GM18951 (cell line): ENCODE data around the gene MDM2.
"Not testable (repeated sequence)": the region's sequence is repeated elsewhere in the genome, so short reads cannot be mapped to it uniquely, and the experiment has no call there.

Experiments used
- POLR2A ChIP-seq: IDR thresholded peaks from 4 replicates; pipeline ENCODE4 v1.6.1; 2011; ENCODE audit warnings: mild to moderate bottlenecking; ENCODE audit not compliant: insufficient read length, insufficient read depth; ENCODE audit errors: extremely low read depth
- in situ Hi-C: fragments of 300-500 bp; cut with MboI; formaldehyde crosslinking; loops from one replicate; pipeline ENCODE4 v1.12.0; 2022; ENCODE audit warnings: low sequenced_read_pairs, mixed read lengths, inconsistent platforms; ENCODE audit not compliant: unreplicated experiment

MDM2 gene

GRCh38 chr12:68833508-68833907 is 25.5 kb downstream of the MDM2 start:
- no peak for TF ChIP-seq POLR2A
- in situ Hi-C loops, result no loop called here

DNA sequence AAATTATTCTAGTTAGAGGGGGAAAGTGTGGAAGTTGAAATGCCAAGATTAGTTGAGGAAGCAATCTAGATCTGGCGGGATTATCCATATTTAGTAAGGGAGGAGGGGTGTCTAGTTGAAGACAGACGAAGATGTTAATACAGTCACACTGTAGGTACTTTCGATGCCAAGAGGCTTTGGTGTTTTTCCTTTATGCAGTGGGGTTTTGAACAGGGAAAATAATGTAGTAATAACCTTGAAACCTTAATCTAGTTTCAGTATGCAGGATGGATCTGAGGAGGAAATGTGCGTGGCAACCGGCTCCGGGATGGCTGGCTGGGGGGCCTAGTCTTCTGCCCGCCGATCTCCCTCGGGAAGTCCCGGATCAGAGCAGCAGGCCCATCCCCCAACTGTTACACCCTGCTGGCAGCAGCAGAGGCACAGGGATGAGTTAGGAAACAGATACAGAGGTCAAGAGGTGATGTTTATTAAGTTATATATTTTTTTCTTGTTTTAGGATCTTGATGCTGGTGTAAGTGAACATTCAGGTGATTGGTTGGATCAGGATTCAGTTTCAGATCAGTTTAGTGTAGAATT is 27.4 kb downstream of the MDM2 start:
- TF ChIP-seq POLR2A, result peak; percentile 45
- in situ Hi-C loops, result no loop called here

DNA sequence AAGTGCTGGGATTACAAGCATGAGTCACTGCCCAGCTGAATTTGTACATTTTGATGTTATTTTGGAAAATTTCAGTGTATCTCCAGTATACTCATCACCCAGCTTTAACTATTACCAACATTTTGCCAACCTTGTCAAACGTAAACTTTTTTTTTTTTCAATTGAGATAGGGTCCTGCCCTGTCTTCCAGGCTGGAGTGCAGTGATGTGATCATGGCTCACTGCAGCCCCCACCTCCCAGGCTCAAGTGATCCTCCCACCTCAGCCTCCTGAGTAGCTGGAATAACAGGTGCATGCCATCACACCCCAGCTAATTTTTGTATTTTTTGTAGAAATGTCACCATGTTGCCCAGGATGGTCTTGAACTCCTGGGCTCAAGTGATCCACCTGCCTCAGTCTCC is 29.2 kb downstream of the MDM2 start:
- in situ Hi-C loops, result no loop called here
- TF ChIP-seq POLR2A, result no peak

DNA sequence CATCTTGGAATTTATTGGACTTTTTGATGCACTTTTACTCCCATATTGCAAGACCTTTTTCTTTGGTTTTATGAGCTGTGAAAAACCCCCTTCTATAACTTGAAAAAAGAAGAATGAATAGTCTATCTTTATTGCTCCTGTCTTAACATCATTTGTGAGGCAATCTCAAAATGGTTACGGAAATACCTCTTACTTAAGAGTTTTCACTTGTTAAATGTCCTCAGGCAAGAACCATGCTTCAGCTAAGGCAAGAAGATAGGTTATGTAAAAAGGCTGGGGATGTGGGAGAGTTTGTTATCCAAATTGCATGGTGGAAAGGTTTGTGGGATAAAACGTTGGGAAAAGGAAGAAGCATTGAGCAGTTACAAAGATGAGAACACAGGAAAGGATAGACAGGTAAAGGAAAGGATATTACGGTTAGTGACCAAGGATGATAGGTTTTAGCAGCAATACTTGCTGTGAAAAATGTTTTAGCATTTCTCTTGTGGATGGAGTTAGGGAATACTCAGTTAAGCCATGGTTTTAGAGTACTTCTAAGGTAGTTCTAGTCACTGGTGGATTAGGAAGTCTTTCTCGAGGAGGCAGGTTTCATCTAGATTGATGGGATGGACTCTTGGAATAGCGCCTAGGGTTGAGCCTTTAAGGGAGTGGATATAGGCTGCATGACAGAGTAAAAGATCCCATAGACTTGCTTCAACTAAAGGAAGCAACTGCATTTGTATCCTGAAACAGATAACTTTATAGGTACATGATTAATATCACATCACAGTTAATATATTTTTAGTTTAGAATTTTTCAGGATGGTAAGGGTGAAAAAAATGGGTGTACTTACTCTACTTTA is 30.3 kb downstream of the MDM2 start:
- no peak for TF ChIP-seq POLR2A
- in situ Hi-C loops, result no loop called here

- TF ChIP-seq POLR2A, result no peak
- in situ Hi-C loops, result no loop called here
These were observed 31.5 kb downstream of the MDM2 start for GRCh38 chr12:68839183-68840147.

DNA sequence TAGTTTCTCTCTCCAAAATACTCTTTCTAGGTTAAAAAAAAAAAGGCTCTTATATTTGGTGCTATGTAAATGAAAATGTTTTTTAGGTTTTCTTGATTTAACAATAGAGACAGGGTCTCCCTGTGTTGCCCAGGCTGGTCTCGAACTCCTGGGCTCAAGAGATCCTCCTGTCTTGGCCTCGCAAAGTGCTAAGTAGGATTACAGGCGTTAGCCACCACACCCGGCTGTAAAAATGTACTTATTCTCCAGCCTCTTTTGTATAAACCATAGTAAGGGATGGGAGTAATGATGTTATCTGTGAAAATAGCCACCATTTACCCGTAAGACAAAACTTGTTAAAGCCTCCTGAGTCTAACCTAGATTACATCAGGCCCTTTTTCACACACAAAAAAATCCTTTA is 33.2 kb downstream of the MDM2 start:
- in situ Hi-C loops, result not testable (repeated sequence)

- no peak for TF ChIP-seq POLR2A
- in situ Hi-C loops, result no loop called here
These were observed 33.7 kb downstream of the MDM2 start for GRCh38 chr12:68841717-68842116.

DNA sequence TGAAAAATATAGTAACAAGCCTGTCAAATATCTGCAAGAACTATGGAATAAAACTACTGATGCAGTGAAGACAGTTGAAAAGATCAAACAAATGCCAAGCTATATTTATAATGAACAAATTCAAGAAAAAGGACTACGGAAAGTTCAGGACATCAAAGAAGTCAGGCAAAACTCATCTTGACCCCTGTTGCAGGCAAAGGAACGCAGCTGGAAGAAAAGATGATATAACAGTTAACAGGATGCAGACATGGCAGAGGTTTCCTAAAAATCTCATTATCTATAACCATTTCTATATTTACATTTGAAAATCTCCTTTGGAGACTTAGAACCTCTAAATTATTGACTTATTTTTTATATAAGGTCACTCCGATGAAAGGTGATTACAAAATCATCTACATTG is 34.1 kb downstream of the MDM2 start:
- TF ChIP-seq POLR2A, result no peak
- in situ Hi-C loops, result no loop called here

- in situ Hi-C loops, result no loop called here
- TF ChIP-seq POLR2A, result no peak
These were observed 35.0 kb downstream of the MDM2 start for GRCh38 chr12:68842784-68843567.

- in situ Hi-C loops, result no loop called here
- TF ChIP-seq POLR2A, result peak; percentile 43
These were observed 36.4 kb downstream of the MDM2 start for GRCh38 chr12:68844318-68844745.

- peak; percentile 39 for TF ChIP-seq POLR2A
- in situ Hi-C loops, result no loop called here
These were observed 37.1 kb downstream of the MDM2 start for GRCh38 chr12:68844788-68845695.

- in situ Hi-C loops, result no loop called here
- TF ChIP-seq POLR2A, result no peak
These were observed 38.8 kb downstream of the MDM2 start for GRCh38 chr12:68846811-68847210.
